Measurements from ENCODE around the gene RAB36. TPM values are rescaled to one million over a fixed set of nuclear protein-coding genes. Genes with fewer than 3 reads are reported as not detected.

Gene RAB36
- total RNA-seq, 2 experiments from 2014 or later = 0.27 to 0.31 TPM

GRCh38 chr22:23164091-23164490 lies 18.8 kb downstream of the RAB36 start:
- no peak for DNase-seq
- POLR2A ChIA-PET = no interaction called here
- H3K27me3 Mint-ChIP-seq = no peaks in the 10 kb centered on the region
- H3K9me3 Mint-ChIP-seq = no peaks in the 10 kb centered on the region
- H3K27ac Mint-ChIP-seq = no peak overlapping the region
- H3K4me3 Mint-ChIP-seq = no peak overlapping the region
- H3K36me3 Mint-ChIP-seq (ENCODE audit: low read depth) = no peaks in the 10 kb centered on the region
- CTCF ChIA-PET = interaction anchor here (0.7 to 2.4 kb wide), 2 partner anchors 13 to 118 kb away, joined by 5 to 10 read pairs; no protein-coding TSS in a partner anchor
- no peaks in the 10 kb centered on the region for H3K4me1 Mint-ChIP-seq

- ChIA-PET CTCF (interaction anchor here (1.2 kb wide), 1 partner anchor 116 kb away, joined by 3 read pairs; no protein-coding TSS in a partner anchor), POLR2A (no interaction called here)
- Mint-ChIP-seq H3K4me3 (no peak overlapping the region), H3K4me1 (no peaks in the 10 kb centered on the region), H3K27me3 (no peaks in the 10 kb centered on the region), H3K36me3 (ENCODE audit: low read depth) (no peaks in the 10 kb centered on the region), H3K27ac (no peak overlapping the region), H3K9me3 (no peaks in the 10 kb centered on the region)
- no peak for DNase-seq
These were observed 21.0 kb downstream of the RAB36 start for GRCh38 chr22:23166042-23166831.

GRCh38 chr22:23166841-23167616 lies 21.8 kb downstream of the RAB36 start:
- no peak overlapping the region for H3K27ac Mint-ChIP-seq
- POLR2A ChIA-PET = no interaction called here
- no peaks in the 10 kb centered on the region for H3K27me3 Mint-ChIP-seq
- H3K9me3 Mint-ChIP-seq = no peaks in the 10 kb centered on the region
- no peak for DNase-seq
- CTCF ChIA-PET = interaction anchor here (1.2 kb wide), 1 partner anchor 115 kb away, joined by 3 read pairs; no protein-coding TSS in a partner anchor
- H3K4me3 Mint-ChIP-seq = no peak overlapping the region
- no peaks in the 10 kb centered on the region for H3K4me1 Mint-ChIP-seq
- H3K36me3 Mint-ChIP-seq (ENCODE audit: low read depth) = no peaks in the 10 kb centered on the region

- no peak for DNase-seq
- Mint-ChIP-seq H3K27me3 (no peaks in the 10 kb centered on the region), H3K9me3 (no peaks in the 10 kb centered on the region), H3K4me3 (no peak overlapping the region), H3K36me3 (ENCODE audit: low read depth) (no peaks in the 10 kb centered on the region), H3K4me1 (no peaks in the 10 kb centered on the region), H3K27ac (no peak overlapping the region)
- ChIA-PET CTCF (interaction anchor here (1.1 to 1.2 kb wide), 2 partner anchors 9 to 51 kb away, joined by 3 read pairs; no protein-coding TSS in a partner anchor), POLR2A (no interaction called here)
These were observed 23.2 kb downstream of the RAB36 start for GRCh38 chr22:23168391-23169042.

- Mint-ChIP-seq H3K4me3 (no peak overlapping the region), H3K36me3 (ENCODE audit: low read depth) (no peaks in the 10 kb centered on the region), H3K27ac (no peak overlapping the region), H3K9me3 (no peaks in the 10 kb centered on the region), H3K4me1 (peaks cover 2% of the 10 kb centered on the region), H3K27me3 (no peaks in the 10 kb centered on the region)
- DNase-seq = no peak
- CTCF ChIA-PET = interaction anchor here (1.1 to 1.2 kb wide), 2 partner anchors 9 to 51 kb away, joined by 3 read pairs; no protein-coding TSS in a partner anchor
- POLR2A ChIA-PET = no interaction called here
These were observed 23.7 kb downstream of the RAB36 start for GRCh38 chr22:23169043-23169406.

GRCh38 chr22:23175817-23176644 lies 30.8 kb downstream of the RAB36 start:
- H3K27ac Mint-ChIP-seq = peak overlapping the region; percentile 69

GRCh38 chr22:23176645-23177027 lies 31.4 kb downstream of the RAB36 start:
- Mint-ChIP-seq H3K9me3 (peaks cover 15% of the 10 kb centered on the region), H3K27ac (peak overlapping the region; percentile 54), H3K4me1 (peaks cover 34% of the 10 kb centered on the region), H3K36me3 (ENCODE audit: low read depth) (peaks cover 9% of the 10 kb centered on the region), H3K4me3 (no peak overlapping the region), H3K27me3 (no peaks in the 10 kb centered on the region)
- DNase-seq = no peak
- POLR2A ChIA-PET = no interaction called here
- CTCF ChIA-PET = interaction anchor here (0.6 to 6.7 kb wide), 7 partner anchors 13 to 114 kb away, joined by 3 to 67 read pairs (median 4); no protein-coding TSS in a partner anchor

More at GRCh38 chr22:23175817-23176644, 30.8 kb downstream of the RAB36 start:
- H3K27me3 Mint-ChIP-seq = no peaks in the 10 kb centered on the region
- DNase-seq = no peak
- ChIA-PET POLR2A (no interaction called here), CTCF (interaction anchor here (0.6 to 6.7 kb wide), 4 partner anchors 68 to 113 kb away, joined by 3 to 67 read pairs (median 4); no protein-coding TSS in a partner anchor)
- peaks cover 15% of the 10 kb centered on the region for H3K9me3 Mint-ChIP-seq
- peaks cover 8% of the 10 kb centered on the region for H3K36me3 Mint-ChIP-seq (ENCODE audit: low read depth)
- no peak overlapping the region for H3K4me3 Mint-ChIP-seq
- peaks cover 33% of the 10 kb centered on the region for H3K4me1 Mint-ChIP-seq

- ChIA-PET CTCF (interaction anchor here (0.6 to 6.7 kb wide), 9 partner anchors 14 to 218 kb away, joined by 3 to 67 read pairs (median 5); no protein-coding TSS in a partner anchor), POLR2A (no interaction called here)
- peaks cover 14% of the 10 kb centered on the region for H3K36me3 Mint-ChIP-seq (ENCODE audit: low read depth)
- no peaks in the 10 kb centered on the region for H3K27me3 Mint-ChIP-seq
- H3K27ac Mint-ChIP-seq = no peak overlapping the region
- no peak overlapping the region for H3K4me3 Mint-ChIP-seq
- peaks cover 39% of the 10 kb centered on the region for H3K4me1 Mint-ChIP-seq
- DNase-seq = no peak
- H3K9me3 Mint-ChIP-seq = peaks cover 15% of the 10 kb centered on the region
These were observed 31.9 kb downstream of the RAB36 start for GRCh38 chr22:23177197-23177596.

- H3K27me3 Mint-ChIP-seq = no peaks in the 10 kb centered on the region
- ChIA-PET POLR2A (no interaction called here), CTCF (interaction anchor here (0.6 to 6.7 kb wide), 13 partner anchors 8 to 196 kb away, joined by 3 to 67 read pairs (median 4); no protein-coding TSS in a partner anchor)
- peak overlapping the region; percentile 69 for H3K4me3 Mint-ChIP-seq
- DNase-seq = peak; percentile 59
- peak overlapping the region; percentile 74 for H3K27ac Mint-ChIP-seq
- peaks cover 15% of the 10 kb centered on the region for H3K9me3 Mint-ChIP-seq
- H3K4me1 Mint-ChIP-seq = peaks cover 54% of the 10 kb centered on the region
- peaks cover 27% of the 10 kb centered on the region for H3K36me3 Mint-ChIP-seq (ENCODE audit: low read depth)
These were observed 33.4 kb downstream of the RAB36 start for GRCh38 chr22:23178512-23179254.

GRCh38 chr22:23179381-23180299 lies 34.4 kb downstream of the RAB36 start:
- H3K9me3 Mint-ChIP-seq = peaks cover 15% of the 10 kb centered on the region
- no peaks in the 10 kb centered on the region for H3K27me3 Mint-ChIP-seq
- peak overlapping the region; percentile 69 for H3K4me3 Mint-ChIP-seq
- H3K4me1 Mint-ChIP-seq = peaks cover 57% of the 10 kb centered on the region
- DNase-seq = no peak
- ChIA-PET POLR2A (interaction anchor here (0.6 kb wide), 1 partner anchor 37 kb away, joined by 3 read pairs; no protein-coding TSS in a partner anchor), CTCF (interaction anchor here (0.8 to 6.7 kb wide), 3 partner anchors 63 to 111 kb away, joined by 3 to 67 read pairs (median 13); no protein-coding TSS in a partner anchor)
- peak overlapping the region; percentile 74 for H3K27ac Mint-ChIP-seq
- peaks cover 30% of the 10 kb centered on the region for H3K36me3 Mint-ChIP-seq (ENCODE audit: low read depth)
